Mesodermal cell (in vitro differentiated cells): ENCODE data around the gene OR2H1.
A peak's percentile ranks its signal among the peaks of the same experiment; 100 is the strongest.

ENCODE experiments used
- H3K27ac ChIP-seq: 2 replicates; pipeline ENCODE4 v1.7.0; 2013; ENCODE audit warnings: mild to moderate bottlenecking, low read depth, low read length, moderate library complexity; ENCODE audit not compliant: severe bottlenecking
- H3K36me3 ChIP-seq: 2 replicates; pipeline ENCODE4 v1.7.1; 2013; ENCODE audit warnings: mild to moderate bottlenecking, low read length, moderate library complexity; ENCODE audit not compliant: control insufficient read depth, insufficient read depth
- H3K4me1 ChIP-seq: one replicate; pipeline ENCODE4 v1.7.1; 2013; ENCODE audit warnings: mild to moderate bottlenecking, low read length; ENCODE audit not compliant: insufficient read depth, control insufficient read depth, poor library complexity, severe bottlenecking
- H3K4me3 ChIP-seq: 2 replicates; pipeline ENCODE4 v1.7.0; 2013; ENCODE audit warnings: low read length, control low read depth, mild to moderate bottlenecking; ENCODE audit not compliant: insufficient read depth, poor library complexity, severe bottlenecking; ENCODE audit errors: extremely low read depth
- H3K9me3 ChIP-seq: 2 replicates; pipeline ENCODE4 v1.7.1; 2013; ENCODE audit warnings: mild to moderate bottlenecking, low read length, moderate library complexity; ENCODE audit not compliant: control insufficient read depth
- WGBS, 2 experiments: methylation state at CpG; one replicate each; pipeline ENCODE4 v1.1.5; 2013; ENCODE audit warnings: missing lambda C conversion rate in 2 of 2; ENCODE audit not compliant: insufficient coverage in 2 of 2; 5-methylcytosine and 5-hydroxymethylcytosine counted together

The OR2H1 gene

DNA sequence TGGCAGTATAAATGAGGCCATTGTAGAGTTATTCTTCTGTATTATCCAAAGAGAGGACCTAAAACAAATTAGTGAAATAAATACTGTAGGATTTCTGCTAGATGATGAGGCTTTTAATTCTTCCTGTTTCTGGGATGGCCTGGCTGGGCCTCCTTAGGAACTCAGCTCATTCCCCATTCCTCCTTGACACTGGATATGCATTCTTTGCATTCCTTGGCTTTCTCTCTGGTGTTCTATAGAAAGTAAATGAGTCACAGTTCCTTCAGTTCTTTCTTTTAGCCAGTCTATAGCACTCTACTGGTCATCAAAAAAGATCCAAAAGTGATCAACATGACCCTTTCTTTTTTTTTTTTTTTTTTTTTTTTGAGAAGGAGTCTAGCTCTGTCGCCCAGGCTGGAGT lies 9.3 kb upstream of the OR2H1 start:
- Histone ChIP-seq H3K9me3 (peaks cover 16% of the 10 kb centered on the region), H3K27ac (peak overlapping the region; percentile 80), H3K36me3 (no peaks in the 10 kb centered on the region), H3K4me3 (no peak overlapping the region), H3K4me1 (peaks cover 15% of the 10 kb centered on the region)
- WGBS, 2 experiments: no CpG with 5 or more reads among the region's 1 CpG

DNA sequence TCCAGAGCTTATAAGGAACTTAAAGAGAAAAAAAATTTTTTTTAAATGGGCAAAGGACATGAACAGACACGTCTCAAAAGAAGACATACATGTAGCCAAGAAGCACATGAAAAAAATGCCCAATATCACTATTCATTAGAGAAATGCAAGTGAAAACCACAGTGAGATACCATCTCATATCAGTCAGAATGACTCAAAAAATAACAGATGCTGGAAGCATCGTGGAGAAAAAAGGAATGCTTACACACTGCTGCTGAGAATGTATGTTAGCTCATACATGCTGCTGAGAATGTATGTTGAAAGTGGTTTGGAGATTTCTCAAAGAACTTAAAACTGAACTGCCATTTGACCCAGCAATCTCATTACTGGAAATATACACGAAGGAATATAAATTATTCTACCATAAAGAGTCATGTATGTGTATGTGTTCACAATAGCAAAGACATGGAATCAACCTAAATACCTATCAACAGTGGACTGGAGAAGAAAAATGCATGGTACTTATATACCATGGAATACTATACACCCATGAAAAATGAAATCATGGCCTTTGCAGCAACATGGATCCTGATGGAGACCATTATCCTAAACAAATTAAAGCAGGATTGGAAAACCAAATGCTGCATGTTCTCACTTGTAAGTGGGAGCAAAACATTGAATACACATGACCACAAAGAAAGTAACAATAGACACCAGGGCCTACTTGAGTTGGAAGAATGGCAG lies 5.3 kb upstream of the OR2H1 start:
- no peak overlapping the region for H3K4me3 ChIP-seq
- peaks cover 4% of the 10 kb centered on the region for H3K9me3 ChIP-seq
- no peak overlapping the region for H3K27ac ChIP-seq
- WGBS, 2 experiments: 83 to 100% methylated on average over 2 of the region's 3 CpGs
- H3K36me3 ChIP-seq: no peaks in the 10 kb centered on the region
- peaks cover 9% of the 10 kb centered on the region for H3K4me1 ChIP-seq

DNA sequence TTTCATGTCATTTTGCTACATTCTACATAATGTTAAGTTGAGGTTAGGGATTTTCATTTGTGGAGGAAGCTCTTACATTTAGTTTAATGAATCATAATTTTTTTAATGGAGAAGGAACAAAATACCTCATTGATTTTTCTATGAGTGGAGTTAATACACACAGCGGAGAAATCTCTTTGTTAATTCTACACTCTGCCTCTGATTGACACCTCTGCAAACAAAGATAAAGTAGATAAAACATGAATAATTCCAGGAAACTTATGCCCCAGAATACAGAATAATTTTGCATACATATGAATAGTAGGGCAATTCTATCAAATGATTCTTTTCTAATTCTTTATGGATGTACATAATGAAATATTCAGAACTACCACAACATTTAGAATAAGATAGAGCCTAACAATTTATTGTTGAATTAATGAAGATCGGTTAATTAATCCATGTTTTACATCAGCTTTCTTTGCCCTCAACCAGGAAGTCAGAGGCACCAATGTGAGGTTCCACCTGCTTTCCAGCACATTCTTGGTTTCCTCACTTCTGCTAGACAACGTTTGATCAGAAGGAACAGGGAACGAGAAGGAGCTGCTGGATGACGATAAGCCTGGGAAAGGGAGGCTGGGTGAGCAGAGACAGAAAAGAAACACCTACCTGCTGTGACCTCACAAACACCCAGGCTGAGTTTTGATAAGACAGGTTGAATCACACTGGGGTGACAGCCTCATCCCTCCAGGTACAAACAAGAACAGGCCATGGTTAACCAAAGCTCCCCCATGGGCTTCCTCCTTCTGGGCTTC lies 4.3 kb downstream of the OR2H1 start:
- H3K4me1 ChIP-seq: no peaks in the 10 kb centered on the region
- no peaks in the 10 kb centered on the region for H3K36me3 ChIP-seq
- H3K9me3 ChIP-seq: no peaks in the 10 kb centered on the region
- no peak overlapping the region for H3K4me3 ChIP-seq
- H3K27ac ChIP-seq: no peak overlapping the region
- 75 to 100% methylated on average over 1 to 3 of the region's 5 CpGs for WGBS, 2 experiments

DNA sequence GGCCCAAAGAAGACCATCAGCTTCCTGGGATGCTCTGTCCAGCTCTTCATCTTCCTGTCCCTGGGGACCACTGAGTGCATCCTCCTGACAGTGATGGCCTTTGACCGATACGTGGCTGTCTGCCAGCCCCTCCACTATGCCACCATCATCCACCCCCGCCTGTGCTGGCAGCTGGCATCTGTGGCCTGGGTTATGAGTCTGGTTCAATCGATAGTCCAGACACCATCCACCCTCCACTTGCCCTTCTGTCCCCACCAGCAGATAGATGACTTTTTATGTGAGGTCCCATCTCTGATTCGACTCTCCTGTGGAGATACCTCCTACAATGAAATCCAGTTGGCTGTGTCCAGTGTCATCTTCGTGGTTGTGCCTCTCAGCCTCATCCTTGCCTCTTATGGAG lies 5.1 kb downstream of the OR2H1 start:
- no peak overlapping the region for H3K4me3 ChIP-seq
- H3K27ac ChIP-seq: no peak overlapping the region
- H3K4me1 ChIP-seq: no peaks in the 10 kb centered on the region
- H3K36me3 ChIP-seq: no peaks in the 10 kb centered on the region
- H3K9me3 ChIP-seq: no peaks in the 10 kb centered on the region
- 92 to 94% methylated on average over 4 to 5 of the region's 6 CpGs for WGBS, 2 experiments

DNA sequence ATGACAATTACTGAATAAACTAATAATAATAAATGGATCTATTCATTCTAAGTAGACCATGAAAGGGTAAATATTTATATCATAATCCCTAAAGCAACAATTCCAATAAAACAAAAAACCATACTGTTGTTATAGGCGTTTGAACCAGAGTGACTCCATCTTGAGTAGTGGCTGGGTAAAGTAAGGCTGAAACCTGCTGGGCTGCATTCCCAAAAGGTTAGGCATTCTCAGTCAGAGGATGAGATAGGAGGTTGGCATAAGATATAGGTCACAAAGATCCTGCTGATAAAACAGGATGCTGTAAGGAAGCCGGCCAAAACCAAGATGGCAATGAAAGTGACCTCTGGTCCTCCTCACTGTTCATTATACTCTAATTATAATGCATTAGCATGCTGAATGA lies 8.3 kb downstream of the OR2H1 start:
- Histone ChIP-seq H3K36me3 (no peaks in the 10 kb centered on the region), H3K27ac (no peak overlapping the region), H3K4me3 (no peak overlapping the region), H3K4me1 (no peaks in the 10 kb centered on the region), H3K9me3 (no peaks in the 10 kb centered on the region)
- 89 to 93% methylated on average over 1 to 2 of the region's 2 CpGs for WGBS, 2 experiments

DNA sequence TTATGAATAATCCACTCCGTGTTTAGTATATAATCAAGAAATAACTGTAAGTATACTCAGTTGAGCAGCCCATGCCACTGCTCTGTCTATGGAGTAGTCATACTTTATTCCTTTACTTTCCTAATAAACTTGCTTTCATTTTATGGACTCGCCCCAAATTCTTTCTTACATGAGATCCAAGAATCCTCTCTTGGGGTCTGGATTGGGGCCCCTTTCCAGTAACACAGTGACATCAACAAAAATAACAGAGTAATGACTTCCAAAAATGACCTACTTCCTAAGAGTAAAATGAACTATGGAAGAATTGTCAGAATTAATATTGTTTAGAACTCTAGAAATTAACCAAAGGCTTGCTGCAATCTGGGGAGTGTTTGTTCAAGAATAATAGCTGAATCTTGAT lies 8.8 kb downstream of the OR2H1 start:
- 83 to 100% methylated on average over 1 to 2 of the region's 2 CpGs for WGBS, 2 experiments
- no peaks in the 10 kb centered on the region for H3K36me3 ChIP-seq
- no peaks in the 10 kb centered on the region for H3K4me1 ChIP-seq
- H3K4me3 ChIP-seq: no peak overlapping the region
- H3K27ac ChIP-seq: no peak overlapping the region
- no peaks in the 10 kb centered on the region for H3K9me3 ChIP-seq

DNA sequence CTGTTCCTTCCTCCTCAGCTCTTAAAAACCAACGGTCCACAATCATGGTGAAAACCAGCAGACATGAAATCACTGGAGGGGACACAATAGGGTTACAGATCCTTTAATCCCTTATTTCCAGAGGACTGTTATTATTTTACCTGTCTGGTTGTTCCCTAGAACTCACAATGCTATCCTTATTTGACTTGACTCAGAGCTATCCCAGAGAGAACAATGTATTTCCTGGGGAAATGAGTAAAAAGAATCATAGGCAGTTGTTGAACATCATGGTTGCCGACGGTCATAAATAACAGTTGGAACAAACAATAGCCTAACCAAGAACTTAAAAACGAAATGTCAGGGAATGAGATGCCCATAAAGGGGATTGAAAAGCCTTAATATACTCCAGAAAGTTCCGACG lies 9.3 kb downstream of the OR2H1 start:
- 81 to 100% methylated on average over 2 to 3 of the region's 6 CpGs for WGBS, 2 experiments
- H3K36me3 ChIP-seq: no peaks in the 10 kb centered on the region
- no peaks in the 10 kb centered on the region for H3K4me1 ChIP-seq
- H3K27ac ChIP-seq: peak overlapping the region; percentile 55
- H3K9me3 ChIP-seq: no peaks in the 10 kb centered on the region
- no peak overlapping the region for H3K4me3 ChIP-seq

DNA sequence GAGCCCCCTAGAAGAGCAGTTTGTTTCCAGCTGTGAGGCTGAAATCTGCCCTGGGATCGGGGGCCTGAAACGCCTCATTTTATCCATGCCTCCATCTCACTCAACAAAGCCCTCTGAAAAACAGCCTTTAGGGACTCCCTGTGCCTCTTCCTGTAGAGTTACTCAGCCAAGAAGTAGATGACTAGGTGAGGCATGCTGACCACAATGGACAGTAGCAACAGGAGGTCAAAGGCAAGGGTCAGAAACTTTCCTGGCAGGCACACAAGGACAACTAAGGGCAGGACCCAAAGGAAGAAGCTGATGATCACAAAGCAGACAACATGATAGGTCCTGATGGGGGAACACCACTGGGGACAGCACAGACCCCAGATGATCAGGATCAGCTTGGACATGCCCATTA lies 18.0 kb downstream of the OR2H1 start:
- WGBS, 2 experiments: no CpG with 5 or more reads among the region's 2 CpGs
- H3K27ac ChIP-seq: no peak overlapping the region
- H3K4me1 ChIP-seq: no peaks in the 10 kb centered on the region
- no peaks in the 10 kb centered on the region for H3K9me3 ChIP-seq
- H3K4me3 ChIP-seq: no peak overlapping the region
- H3K36me3 ChIP-seq: no peaks in the 10 kb centered on the region

DNA sequence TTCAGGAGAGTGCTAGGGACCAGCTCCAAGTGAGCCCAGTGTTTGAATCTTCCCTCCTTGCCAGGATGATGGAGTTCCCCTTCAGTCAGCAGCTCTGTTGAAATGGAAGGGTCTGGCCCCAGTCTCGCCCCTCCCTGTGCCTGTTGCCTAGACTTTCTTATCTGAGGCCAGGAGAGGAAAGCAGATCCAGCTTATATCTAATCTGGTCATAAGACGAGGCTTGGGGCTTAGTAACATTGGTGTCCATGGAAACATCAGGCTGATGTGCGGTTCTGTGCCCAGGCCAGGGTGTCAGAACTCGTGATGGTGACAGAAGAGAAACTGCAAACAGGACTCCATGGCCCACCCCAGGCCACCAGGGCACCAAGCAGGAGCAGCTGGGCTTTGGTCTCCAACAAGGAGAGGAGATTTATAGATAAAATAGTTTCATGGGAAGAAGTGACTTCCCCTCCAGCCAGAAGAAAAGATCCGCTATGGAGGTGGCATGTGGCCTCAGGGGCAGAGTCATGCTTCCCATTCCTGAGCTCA lies 21.0 kb downstream of the OR2H1 start:
- Histone ChIP-seq H3K9me3 (no peaks in the 10 kb centered on the region), H3K27ac (no peak overlapping the region), H3K4me1 (no peaks in the 10 kb centered on the region), H3K36me3 (no peaks in the 10 kb centered on the region), H3K4me3 (no peak overlapping the region)
- 90% methylated on average over 3 to 5 of the region's 5 CpGs for WGBS, 2 experiments

DNA sequence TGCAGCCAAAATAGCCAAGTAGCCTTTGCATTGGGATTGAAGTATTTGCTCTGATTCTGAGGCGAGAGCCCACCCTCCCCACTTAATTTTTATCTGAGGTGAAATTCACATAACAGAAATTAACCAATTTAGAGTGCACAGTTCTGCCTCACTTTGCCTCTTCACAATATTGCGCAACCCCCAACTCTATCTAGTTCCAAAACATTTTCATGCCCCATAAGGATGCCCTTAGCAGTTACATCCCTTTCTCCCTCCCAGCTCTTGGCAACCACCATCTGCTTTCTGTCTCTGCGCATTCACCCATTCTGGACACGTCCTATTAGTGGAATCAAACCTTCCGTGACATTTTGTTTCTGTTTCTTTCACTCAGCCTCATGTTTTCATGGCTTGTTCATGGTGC lies 21.8 kb downstream of the OR2H1 start:
- no peaks in the 10 kb centered on the region for H3K36me3 ChIP-seq
- WGBS, 2 experiments: 82 to 92% methylated on average over 4 to 5 of the region's 5 CpGs
- H3K9me3 ChIP-seq: no peaks in the 10 kb centered on the region
- H3K4me1 ChIP-seq: no peaks in the 10 kb centered on the region
- no peak overlapping the region for H3K27ac ChIP-seq
- no peak overlapping the region for H3K4me3 ChIP-seq

DNA sequence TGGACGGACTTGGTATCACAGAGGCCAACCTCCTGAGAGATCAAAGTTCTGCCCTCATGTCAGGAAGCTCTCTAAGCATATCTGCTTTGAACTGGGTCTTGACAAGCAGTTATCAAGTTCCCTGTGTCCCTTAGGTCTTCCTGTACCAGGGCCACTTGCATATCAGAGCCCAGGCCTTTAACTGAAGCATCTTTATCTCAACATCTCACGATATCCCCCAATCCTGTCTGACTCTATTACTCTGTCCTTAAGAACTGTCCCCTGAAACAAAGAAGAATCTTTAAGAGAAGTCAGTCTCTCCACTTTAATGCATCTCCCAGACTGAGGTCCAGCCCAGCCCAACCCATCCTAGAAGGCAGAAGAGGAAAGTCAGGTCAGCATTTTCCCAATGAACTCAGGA lies 22.6 kb downstream of the OR2H1 start:
- Histone ChIP-seq H3K27ac (no peak overlapping the region), H3K9me3 (no peaks in the 10 kb centered on the region), H3K4me1 (no peaks in the 10 kb centered on the region), H3K4me3 (no peak overlapping the region), H3K36me3 (no peaks in the 10 kb centered on the region)
- 76 to 100% methylated on average over 2 of the region's 2 CpGs for WGBS, 2 experiments
